OCI-LY1 (cell line): ENCODE measurements around the gene RBKS.

ENCODE experiments used
- H2AFZ ChIP-seq: fragments of 200-600 bp; sonication (generic), shearing (Covaris generic); 2 replicates; pipeline ENCODE4 v1.6.0; 2014; ENCODE audit warnings: antibody characterized with exemption, mild to moderate bottlenecking, low read length
- H3F3A ChIP-seq: fragments of 200-600 bp; sonication (generic), shearing (Covaris generic); 2 replicates; pipeline ENCODE4 v1.6.0; 2014; ENCODE audit warnings: mild to moderate bottlenecking, antibody characterized with exemption, low read length, moderate library complexity; ENCODE audit not compliant: insufficient read depth
- H3K27ac ChIP-seq: fragments of 200-600 bp; sonication (generic); 2 replicates; pipeline ENCODE4 v1.5.1; 2014; ENCODE audit warnings: low read length, mixed run types, mild to moderate bottlenecking, low read depth; ENCODE audit not compliant: poor library complexity, severe bottlenecking
- H3K27me3 ChIP-seq: fragments of 200-600 bp; sonication (generic); 2 replicates; pipeline ENCODE4 v1.6.0; 2014; ENCODE audit warnings: antibody characterized with exemption, mild to moderate bottlenecking, low read length, moderate library complexity; ENCODE audit not compliant: insufficient read depth
- H3K36me3 ChIP-seq: fragments of 200-600 bp; sonication (generic); 2 replicates; pipeline ENCODE4 v1.6.1; 2014; ENCODE audit warnings: mild to moderate bottlenecking, antibody characterized with exemption, low read length, moderate library complexity, mixed read lengths; ENCODE audit not compliant: insufficient read depth
- H3K4me1 ChIP-seq: fragments of 200-600 bp; sonication (generic); 2 replicates; pipeline ENCODE4 v1.5.1; 2014; ENCODE audit warnings: mild to moderate bottlenecking, low read length, moderate library complexity; ENCODE audit not compliant: insufficient read depth, severe bottlenecking
- H3K4me2 ChIP-seq: fragments of 200-600 bp; sonication (generic), shearing (Covaris generic); 2 replicates; pipeline ENCODE4 v1.6.1; 2014; ENCODE audit warnings: low read length
- H3K4me3 ChIP-seq: fragments of 200-600 bp; sonication (generic); 2 replicates; pipeline ENCODE4 v1.5.1; 2014; ENCODE audit warnings: low read length, low read depth, mild to moderate bottlenecking, mixed read lengths; ENCODE audit not compliant: poor library complexity, severe bottlenecking
- H3K79me2 ChIP-seq: fragments of 200-600 bp; shearing (Covaris generic); 2 replicates; pipeline ENCODE4 v1.6.1; 2016; ENCODE audit warnings: mixed run types, low read length, mixed read lengths; ENCODE audit not compliant: insufficient read depth
- H3K9ac ChIP-seq: fragments of 200-600 bp; sonication (generic), shearing (Covaris generic); 2 replicates; pipeline ENCODE4 v1.6.1; 2014; ENCODE audit warnings: mild to moderate bottlenecking, low read length, mixed read lengths
- H3K9me2 ChIP-seq: fragments of 200-600 bp; sonication (generic), shearing (Covaris generic); 2 replicates; pipeline ENCODE4 v1.6.1; 2014; ENCODE audit warnings: low read depth, mild to moderate bottlenecking, low read length, mixed read lengths
- H3K9me3 ChIP-seq: fragments of 200-600 bp; shearing (Covaris generic); 2 replicates; pipeline ENCODE4 v1.6.1; 2014; ENCODE audit warnings: low read length, mixed read lengths
- H4K20me1 ChIP-seq: fragments of 200-600 bp; sonication (generic), shearing (Covaris generic); 2 replicates; pipeline ENCODE4 v1.6.0; 2016; ENCODE audit warnings: mild to moderate bottlenecking, low read length; ENCODE audit not compliant: insufficient read depth
- CTCF ChIP-seq: fragments of 200-600 bp; sonication (generic), shearing (Covaris generic); IDR thresholded peaks from 2 replicates; pipeline ENCODE4 v1.5.1; 2017; ENCODE audit warnings: mild to moderate bottlenecking, antibody characterized with exemption, low read length, moderate library complexity, mixed read lengths
- EZH2 ChIP-seq: fragments of 200-600 bp; sonication (generic), shearing (Covaris generic); IDR thresholded peaks from 2 replicates; pipeline ENCODE4 v1.8.0; 2017; ENCODE audit warnings: borderline replicate concordance, mixed run types, mild to moderate bottlenecking, antibody characterized with exemption, low read length, moderate library complexity, mixed read lengths

RBKS gene

GRCh38 chr2:27754831-27755230 lies 135.4 kb downstream of the RBKS start:
- H3K27ac ChIP-seq: no peak overlapping the region
- H3K9me2 ChIP-seq: no peaks in the 10 kb centered on the region
- no peak for TF ChIP-seq CTCF
- no peak for TF ChIP-seq EZH2
- no peaks in the 10 kb centered on the region for H3K9me3 ChIP-seq
- H3K27me3 ChIP-seq: no peaks in the 10 kb centered on the region
- no peaks in the 10 kb centered on the region for H3K79me2 ChIP-seq
- H3K4me1 ChIP-seq: peaks cover 10% of the 10 kb centered on the region
- no peak overlapping the region for H2AFZ ChIP-seq
- H4K20me1 ChIP-seq: no peaks in the 10 kb centered on the region
- H3K9ac ChIP-seq: no peak overlapping the region
- no peaks in the 10 kb centered on the region for H3F3A ChIP-seq
- no peaks in the 10 kb centered on the region for H3K36me3 ChIP-seq
- no peak overlapping the region for H3K4me2 ChIP-seq
- no peak overlapping the region for H3K4me3 ChIP-seq

GRCh38 chr2:27754138-27754588 lies 136.0 kb downstream of the RBKS start:
- Histone ChIP-seq H3K36me3 (no peaks in the 10 kb centered on the region), H3K79me2 (no peaks in the 10 kb centered on the region), H3K9me3 (no peaks in the 10 kb centered on the region), H3K27me3 (no peaks in the 10 kb centered on the region), H3F3A (no peaks in the 10 kb centered on the region), H3K4me1 (peaks cover 10% of the 10 kb centered on the region), H3K4me2 (no peak overlapping the region), H3K27ac (no peak overlapping the region), H4K20me1 (no peaks in the 10 kb centered on the region), H3K9me2 (no peaks in the 10 kb centered on the region), H3K4me3 (no peak overlapping the region), H2AFZ (no peak overlapping the region), H3K9ac (no peak overlapping the region)
- TF ChIP-seq EZH2 (no peak), CTCF (peak; percentile 93)

GRCh38 chr2:27752551-27753237 lies 137.5 kb downstream of the RBKS start:
- Histone ChIP-seq H3K4me1 (peaks cover 10% of the 10 kb centered on the region), H4K20me1 (no peaks in the 10 kb centered on the region), H3K79me2 (no peaks in the 10 kb centered on the region), H3K36me3 (no peaks in the 10 kb centered on the region), H3K9ac (no peak overlapping the region; the same call in 1 of the 2 replicates), H2AFZ (0 out of 2 replicates have a peak overlapping the region, but pooled peaks have one; percentile 29), H3K9me3 (no peaks in the 10 kb centered on the region), H3K4me2 (peak overlapping the region; percentile 74), H3K27ac (no peak overlapping the region), H3K27me3 (peaks cover 6% of the 10 kb centered on the region; the same call in 1 of the 2 replicates), H3F3A (no peaks in the 10 kb centered on the region), H3K4me3 (peak overlapping the region; percentile 34), H3K9me2 (no peaks in the 10 kb centered on the region)
- no peak for TF ChIP-seq CTCF
- no peak for TF ChIP-seq EZH2
